ENCODE results near the gene RAMP3. TPM values are rescaled to one million over a fixed set of nuclear protein-coding genes. Genes with fewer than 3 reads are reported as not detected.
A peak's percentile ranks its signal among the peaks of the same experiment; 100 is the strongest.
"Not testable (repeated sequence)": the region's sequence is repeated elsewhere in the genome, so short reads cannot be mapped to it uniquely, and the experiment has no call there.

RAMP3 gene
- total and polyA plus RNA-seq, 3 experiments from 2014 or later = not detected

DNA sequence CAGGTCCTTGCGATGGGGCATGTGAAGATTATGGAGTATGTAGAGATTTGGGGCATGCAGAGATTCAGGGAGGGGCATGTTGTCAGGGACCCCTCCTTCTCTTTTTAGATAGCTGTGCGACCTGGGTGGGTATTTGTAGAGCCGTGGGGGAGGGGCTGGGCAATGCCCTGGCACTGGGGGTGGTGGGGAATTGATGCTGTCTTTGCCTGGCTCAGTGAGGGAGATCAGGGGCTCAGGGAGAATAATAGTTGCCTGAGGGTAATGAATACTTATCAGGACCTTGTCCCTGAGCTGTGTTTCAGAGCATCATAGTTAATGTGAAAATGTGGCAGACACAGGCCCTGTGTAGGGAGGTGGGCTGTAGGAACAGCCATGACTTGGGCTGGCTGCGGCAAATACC lies 3.5 kb downstream of the RAMP3 start:
- Histone ChIP-seq H3K27me3 (ENCODE audit: insufficient read depth, low read length, poor library complexity, severe bottlenecking) (peaks cover 11% of the 10 kb centered on the region), H3K9me3 (ENCODE audit: low read length) (no peaks in the 10 kb centered on the region), H3K27ac (ENCODE audit: low read depth, low read length) (no peak overlapping the region), H3K4me3 (ENCODE audit: low read length) (no peak overlapping the region), H3K4me1 (ENCODE audit: insufficient read depth, low read length) (no peaks in the 10 kb centered on the region), H3K36me3 (ENCODE audit: insufficient read depth, low read length) (no peaks in the 10 kb centered on the region)
- no peak overlapping the region for H3K27ac Mint-ChIP-seq
- no peak overlapping the region for H3K4me3 Mint-ChIP-seq
- peaks cover 0 to 8% (median 0%) of the 10 kb centered on the region in 3 donors for H3K36me3 Mint-ChIP-seq
- ChIA-PET CTCF (no interaction called here), POLR2A (no interaction called here)
- H3K9me3 Mint-ChIP-seq = peaks cover 4 to 9% (median 6%) of the 10 kb centered on the region in 5 donors
- H3K27me3 Mint-ChIP-seq = peaks cover 17 to 31% of the 10 kb centered on the region in 2 donors
- H3K4me1 Mint-ChIP-seq = peaks cover 1 to 6% (median 6%) of the 10 kb centered on the region in 3 donors
- peak in 1 of 5 donors; percentile 4 for DNase-seq

DNA sequence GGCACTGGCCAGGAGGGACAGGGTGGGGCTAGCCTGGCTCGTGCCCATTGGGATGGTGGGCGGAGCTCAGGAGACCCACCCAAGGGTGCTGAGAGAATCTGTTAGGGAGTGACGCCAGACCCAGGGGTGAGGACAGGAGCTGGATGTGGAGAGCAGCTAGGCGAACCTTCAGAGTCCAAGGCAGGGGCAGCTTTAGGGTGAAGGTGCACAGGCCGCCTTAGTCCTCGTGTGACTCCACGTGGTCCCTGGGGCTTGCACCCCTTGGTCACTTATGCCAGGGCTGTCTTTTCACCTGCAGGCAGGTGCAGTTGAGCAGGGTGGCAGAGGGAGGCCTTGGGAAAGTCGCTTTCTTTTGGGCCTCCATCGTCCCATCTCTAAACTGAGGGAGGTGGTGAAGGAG lies 4.3 kb downstream of the RAMP3 start:
- peaks cover 1 to 5% (median 4%) of the 10 kb centered on the region in 3 donors for H3K4me1 Mint-ChIP-seq
- peaks cover 4 to 9% (median 6%) of the 10 kb centered on the region in 5 donors for H3K9me3 Mint-ChIP-seq
- Histone ChIP-seq H3K27ac (ENCODE audit: low read depth, low read length) (no peak overlapping the region), H3K4me1 (ENCODE audit: insufficient read depth, low read length) (no peaks in the 10 kb centered on the region), H3K36me3 (ENCODE audit: insufficient read depth, low read length) (no peaks in the 10 kb centered on the region), H3K27me3 (ENCODE audit: insufficient read depth, low read length, poor library complexity, severe bottlenecking) (peaks cover 11% of the 10 kb centered on the region), H3K9me3 (ENCODE audit: low read length) (no peaks in the 10 kb centered on the region), H3K4me3 (ENCODE audit: low read length) (no peak overlapping the region)
- CTCF ChIA-PET = no interaction called here
- H3K36me3 Mint-ChIP-seq = peaks cover 0 to 6% (median 0%) of the 10 kb centered on the region in 3 donors
- H3K27ac Mint-ChIP-seq = no peak overlapping the region
- peak in 1 of 5 donors; percentile 25 for DNase-seq
- peaks cover 11 to 26% of the 10 kb centered on the region in 2 donors for H3K27me3 Mint-ChIP-seq
- H3K4me3 Mint-ChIP-seq = no peak overlapping the region
- POLR2A ChIA-PET = no interaction called here

DNA sequence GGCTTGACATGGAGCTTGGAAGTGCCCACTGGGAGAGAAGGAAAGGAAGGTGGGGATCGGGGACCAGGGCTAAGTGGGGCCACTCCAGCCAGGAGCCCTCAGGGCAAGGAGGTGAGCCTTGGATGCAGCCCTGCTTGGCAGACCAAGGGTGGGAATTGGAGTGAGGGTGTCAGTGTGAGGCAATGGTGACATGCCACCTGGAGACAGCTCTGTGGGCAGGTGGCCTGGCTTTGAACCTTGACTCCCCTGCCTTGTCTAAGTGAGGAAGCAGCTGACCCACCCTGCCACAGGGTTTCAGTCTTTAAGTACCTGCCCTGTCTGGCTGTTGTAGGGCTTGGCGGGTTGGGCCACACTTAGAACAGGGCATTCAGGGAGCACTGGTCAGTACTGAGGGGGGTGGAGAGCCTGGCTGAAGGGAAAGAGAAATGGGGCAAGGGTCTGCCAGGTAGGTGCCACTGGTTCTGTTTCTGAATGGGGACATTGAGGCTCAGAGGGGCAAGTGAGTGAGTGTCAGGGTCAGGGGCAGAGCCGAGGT lies 4.8 kb downstream of the RAMP3 start:
- no peaks in the 10 kb centered on the region for H3K9me3 ChIP-seq (ENCODE audit: low read length)
- H3K4me1 ChIP-seq (ENCODE audit: insufficient read depth, low read length) = no peaks in the 10 kb centered on the region
- H3K4me3 ChIP-seq (ENCODE audit: low read length) = no peak overlapping the region
- H3K27me3 ChIP-seq (ENCODE audit: insufficient read depth, low read length, poor library complexity, severe bottlenecking) = peaks cover 11% of the 10 kb centered on the region
- Mint-ChIP-seq H3K4me3 (no peak overlapping the region), H3K9me3 (peaks cover 4 to 9% (median 6%) of the 10 kb centered on the region in 5 donors), H3K36me3 (peaks cover 0 to 4% (median 0%) of the 10 kb centered on the region in 3 donors), H3K27ac (no peak overlapping the region), H3K4me1 (peaks cover 0 to 1% (median under 1%) of the 10 kb centered on the region in 3 donors), H3K27me3 (peaks cover 9 to 20% of the 10 kb centered on the region in 2 donors)
- CTCF ChIA-PET = no interaction called here
- peak in 1 of 5 donors; percentile 22 for DNase-seq
- H3K36me3 ChIP-seq (ENCODE audit: insufficient read depth, low read length) = no peaks in the 10 kb centered on the region
- no peak overlapping the region for H3K27ac ChIP-seq (ENCODE audit: low read depth, low read length)
- POLR2A ChIA-PET = no interaction called here

DNA sequence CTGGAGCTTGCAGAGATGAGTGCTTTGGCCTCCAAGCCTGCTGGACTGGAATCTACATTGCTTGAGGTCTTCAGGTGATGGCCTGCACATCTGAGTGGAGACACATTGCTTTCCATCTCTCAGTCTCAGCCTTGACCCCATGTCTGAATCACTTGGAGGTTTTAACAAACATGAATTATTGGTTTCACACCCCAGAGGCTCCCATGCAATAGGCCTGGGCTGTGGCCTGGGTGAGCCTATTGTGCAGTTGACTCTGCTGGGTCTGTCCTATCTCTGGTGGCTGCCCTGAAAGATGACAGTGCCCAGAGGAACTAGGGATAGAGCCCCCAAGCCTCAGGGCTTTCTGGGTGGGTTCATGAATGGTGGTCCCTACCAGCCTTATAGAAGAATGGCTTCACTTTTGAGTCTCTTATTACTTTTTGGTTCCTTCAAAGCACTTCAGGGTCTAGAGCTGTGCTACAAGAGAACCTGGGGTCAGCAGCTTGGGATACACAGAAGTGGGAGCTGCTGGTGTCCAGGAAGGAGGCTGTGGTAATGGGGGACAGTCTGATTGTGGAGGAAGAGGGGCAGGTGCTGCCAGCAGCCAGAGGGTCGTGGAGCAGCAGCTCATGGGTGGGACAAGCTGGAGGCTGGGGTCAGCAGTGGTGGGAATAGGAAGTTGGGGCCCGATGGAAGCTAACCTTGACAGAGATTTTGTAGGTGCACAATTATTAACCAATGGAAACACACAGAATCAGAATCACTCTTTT lies 5.5 kb downstream of the RAMP3 start:
- peak overlapping the region in 1 of 8 donors; percentile 17 for H3K27ac Mint-ChIP-seq
- DNase-seq = no peak
- Histone ChIP-seq H3K36me3 (ENCODE audit: insufficient read depth, low read length) (no peaks in the 10 kb centered on the region), H3K27ac (ENCODE audit: low read depth, low read length) (no peak overlapping the region), H3K9me3 (ENCODE audit: low read length) (no peaks in the 10 kb centered on the region), H3K27me3 (ENCODE audit: insufficient read depth, low read length, poor library complexity, severe bottlenecking) (peaks cover 11% of the 10 kb centered on the region), H3K4me3 (ENCODE audit: low read length) (no peak overlapping the region), H3K4me1 (ENCODE audit: insufficient read depth, low read length) (no peaks in the 10 kb centered on the region)
- H3K4me1 Mint-ChIP-seq = peaks cover 0 to 1% (median 0%) of the 10 kb centered on the region in 3 donors
- H3K4me3 Mint-ChIP-seq = no peak overlapping the region
- CTCF ChIA-PET = no interaction called here
- POLR2A ChIA-PET = no interaction called here
- H3K36me3 Mint-ChIP-seq = peaks cover 0 to 4% (median 0%) of the 10 kb centered on the region in 3 donors
- peaks cover 4 to 9% (median 6%) of the 10 kb centered on the region in 5 donors for H3K9me3 Mint-ChIP-seq
- H3K27me3 Mint-ChIP-seq = peaks cover 9 to 20% of the 10 kb centered on the region in 2 donors

DNA sequence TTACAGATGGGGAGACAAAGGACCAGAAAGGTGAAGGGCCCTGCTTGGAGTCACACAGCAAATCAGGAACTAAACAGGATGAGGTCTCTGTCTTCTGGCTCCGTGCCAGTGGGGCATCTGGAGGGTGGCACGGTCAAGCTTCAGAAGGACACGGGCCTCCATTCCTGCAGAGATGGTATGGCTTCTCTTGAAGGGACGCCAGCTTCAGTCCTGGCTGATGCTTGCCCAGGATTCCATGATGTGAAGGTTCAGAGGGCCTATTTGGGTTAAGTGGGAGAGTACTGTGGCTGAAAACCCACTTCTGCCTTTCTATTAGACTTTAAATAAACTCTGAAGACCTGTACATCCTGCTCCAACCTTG lies 6.1 kb downstream of the RAMP3 start:
- Histone ChIP-seq H3K4me1 (ENCODE audit: insufficient read depth, low read length) (no peaks in the 10 kb centered on the region), H3K4me3 (ENCODE audit: low read length) (no peak overlapping the region), H3K36me3 (ENCODE audit: insufficient read depth, low read length) (no peaks in the 10 kb centered on the region), H3K9me3 (ENCODE audit: low read length) (no peaks in the 10 kb centered on the region), H3K27ac (ENCODE audit: low read depth, low read length) (no peak overlapping the region), H3K27me3 (ENCODE audit: insufficient read depth, low read length, poor library complexity, severe bottlenecking) (peaks cover 6% of the 10 kb centered on the region)
- peak in 1 of 5 donors; percentile 13 for DNase-seq
- H3K4me3 Mint-ChIP-seq = no peak overlapping the region
- CTCF ChIA-PET = no interaction called here
- peak overlapping the region in 1 of 8 donors; percentile 17 for H3K27ac Mint-ChIP-seq
- no peaks in the 10 kb centered on the region for H3K4me1 Mint-ChIP-seq
- peaks cover 0 to 4% (median 0%) of the 10 kb centered on the region in 3 donors for H3K36me3 Mint-ChIP-seq
- H3K9me3 Mint-ChIP-seq = peaks cover 4 to 9% (median 6%) of the 10 kb centered on the region in 5 donors
- peaks cover 4 to 17% of the 10 kb centered on the region in 2 donors for H3K27me3 Mint-ChIP-seq
- POLR2A ChIA-PET = no interaction called here

DNA sequence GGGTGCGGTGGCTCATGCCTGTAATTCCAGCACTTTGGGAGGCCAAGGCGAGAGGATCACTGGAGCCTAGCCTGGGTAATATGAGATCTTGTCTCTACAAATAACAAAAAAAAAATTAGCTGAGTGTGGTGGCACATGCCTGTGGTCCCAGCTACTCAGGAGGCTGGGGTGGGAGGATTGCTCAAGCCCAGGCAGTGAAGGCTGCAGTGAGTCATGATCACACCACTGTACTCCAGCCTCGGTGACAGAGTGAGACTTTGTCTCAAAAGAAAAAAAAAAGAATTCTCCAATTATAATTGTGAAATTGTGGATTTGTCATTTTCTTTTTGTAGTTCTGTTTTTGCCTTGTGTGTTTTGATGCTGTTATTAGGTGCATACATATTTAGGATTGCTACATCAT lies 6.7 kb downstream of the RAMP3 start:
- H3K27me3 Mint-ChIP-seq = peaks cover 2 to 14% of the 10 kb centered on the region in 2 donors
- H3K27ac ChIP-seq (ENCODE audit: low read depth, low read length); POLR2A ChIA-PET; DNase-seq; H3K36me3 Mint-ChIP-seq; H3K9me3 Mint-ChIP-seq; CTCF ChIA-PET; H3K4me3 Mint-ChIP-seq; H3K4me1 ChIP-seq (ENCODE audit: insufficient read depth, low read length); H3K36me3 ChIP-seq (ENCODE audit: insufficient read depth, low read length); H3K9me3 ChIP-seq (ENCODE audit: low read length); H3K4me1 Mint-ChIP-seq; H3K27me3 ChIP-seq (ENCODE audit: insufficient read depth, low read length, poor library complexity, severe bottlenecking); H3K4me3 ChIP-seq (ENCODE audit: low read length): not testable (repeated sequence)
- H3K27ac Mint-ChIP-seq = peak overlapping the region in 1 of 8 donors; percentile 6

DNA sequence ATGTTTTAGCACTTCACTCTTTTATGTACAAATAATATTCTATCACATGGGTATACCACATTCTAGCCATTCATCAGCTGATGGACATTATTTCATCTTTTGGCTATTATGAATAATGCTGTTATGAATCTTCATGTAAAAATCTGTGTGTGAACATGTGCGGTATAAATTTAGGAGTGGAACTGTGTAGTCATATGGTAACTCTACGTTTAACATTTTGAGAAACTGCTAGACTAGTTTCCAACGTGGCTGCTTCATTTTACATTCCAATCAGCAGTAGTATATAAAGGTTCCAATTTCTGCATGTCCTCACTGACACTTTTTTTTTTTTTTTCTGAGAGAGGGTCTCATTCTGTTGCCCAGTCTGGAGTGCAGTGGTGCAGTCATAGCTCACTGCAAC lies 8.3 kb downstream of the RAMP3 start:
- Mint-ChIP-seq H3K4me1 (no peaks in the 10 kb centered on the region), H3K27ac (peak overlapping the region in 1 of 8 donors; percentile 61), H3K4me3 (no peak overlapping the region), H3K27me3 (peaks cover 0 to 9% of the 10 kb centered on the region in 2 donors), H3K9me3 (peaks cover 4 to 9% (median 6%) of the 10 kb centered on the region in 5 donors), H3K36me3 (peaks cover 0 to 4% (median 0%) of the 10 kb centered on the region in 3 donors)
- Histone ChIP-seq H3K4me3 (ENCODE audit: low read length) (no peak overlapping the region), H3K27me3 (ENCODE audit: insufficient read depth, low read length, poor library complexity, severe bottlenecking) (no peaks in the 10 kb centered on the region), H3K9me3 (ENCODE audit: low read length) (no peaks in the 10 kb centered on the region), H3K27ac (ENCODE audit: low read depth, low read length) (no peak overlapping the region), H3K4me1 (ENCODE audit: insufficient read depth, low read length) (no peaks in the 10 kb centered on the region), H3K36me3 (ENCODE audit: insufficient read depth, low read length) (no peaks in the 10 kb centered on the region)
- ChIA-PET CTCF (interaction anchor here (0.7 kb wide), 1 partner anchor 26 kb away, joined by 3 read pairs; no protein-coding TSS in a partner anchor), POLR2A (no interaction called here)
- DNase-seq = no peak

DNA sequence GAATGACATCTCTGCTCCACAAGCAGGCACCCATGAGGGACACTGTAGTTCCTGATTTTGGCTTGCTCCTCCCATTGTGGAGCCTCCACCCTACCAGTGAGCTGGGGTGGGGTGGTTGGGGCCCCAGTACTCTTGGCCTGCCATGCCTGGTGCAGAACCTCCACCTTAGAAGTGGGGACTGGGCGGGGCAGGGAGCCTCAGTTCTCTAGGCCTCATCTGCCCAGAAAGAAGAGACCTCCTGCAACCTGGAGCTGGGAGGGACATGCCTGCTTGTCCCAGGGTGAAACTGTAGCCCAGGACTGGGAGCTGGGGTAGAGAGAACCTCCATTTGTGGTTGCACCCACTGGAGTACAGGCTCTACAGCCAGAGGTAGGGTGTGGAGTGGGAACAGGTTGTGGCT lies 14.4 kb downstream of the RAMP3 start:
- Mint-ChIP-seq H3K36me3 (no peaks in the 10 kb centered on the region), H3K9me3 (no peaks in the 10 kb centered on the region), H3K27ac (no peak overlapping the region), H3K27me3 (peaks cover 3 to 12% of the 10 kb centered on the region in 2 donors), H3K4me3 (no peak overlapping the region), H3K4me1 (no peaks in the 10 kb centered on the region)
- H3K36me3 ChIP-seq (ENCODE audit: insufficient read depth, low read length) = no peaks in the 10 kb centered on the region
- no peak overlapping the region for H3K27ac ChIP-seq (ENCODE audit: low read depth, low read length)
- H3K27me3 ChIP-seq (ENCODE audit: insufficient read depth, low read length, poor library complexity, severe bottlenecking) = no peaks in the 10 kb centered on the region
- ChIA-PET POLR2A (no interaction called here), CTCF (no interaction called here)
- H3K4me1 ChIP-seq (ENCODE audit: insufficient read depth, low read length) = no peaks in the 10 kb centered on the region
- peak in 1 of 5 donors; percentile 17 for DNase-seq
- H3K4me3 ChIP-seq (ENCODE audit: low read length) = no peak overlapping the region
- H3K9me3 ChIP-seq (ENCODE audit: low read length) = no peaks in the 10 kb centered on the region
